Mucosa of rectum (tissue), 2 donors: ENCODE measurements around the gene PRSS1.

Experiments used
- H3K27ac ChIP-seq, 2 donors: one replicate each; pipeline ENCODE4 v1.7.0; 2013; ENCODE audit warnings: inconsistent platforms in 2 of 2, low read depth in 2 of 2, low read length in 2 of 2
- H3K27me3 ChIP-seq, 2 donors: one replicate each; pipeline ENCODE4 v1.7.0; 2013; ENCODE audit warnings: low read length in 2 of 2; ENCODE audit not compliant: control insufficient read depth in 2 of 2, insufficient read depth in 2 of 2
- H3K36me3 ChIP-seq, 2 donors: one replicate each; pipeline ENCODE4 v1.7.0; 2013; ENCODE audit warnings: low read length in 2 of 2; ENCODE audit not compliant: control insufficient read depth in 2 of 2, insufficient read depth in 2 of 2
- H3K4me1 ChIP-seq, 2 donors: one replicate each; pipeline ENCODE4 v1.7.0; 2013; ENCODE audit warnings: low read length in 2 of 2, mild to moderate bottlenecking in 1 of 2; ENCODE audit not compliant: control insufficient read depth in 2 of 2, insufficient read depth in 2 of 2
- H3K4me3 ChIP-seq, 2 donors: one replicate each; pipeline ENCODE4 v1.7.0; 2013; ENCODE audit warnings: low read length in 2 of 2
- H3K9ac ChIP-seq, 2 donors: one replicate each; pipeline ENCODE4 v1.7.0; 2013; ENCODE audit warnings: low read length in 2 of 2, low read depth in 1 of 2, mild to moderate bottlenecking in 1 of 2
- H3K9me3 ChIP-seq, 2 donors: one replicate each; pipeline ENCODE4 v1.7.0; 2013; ENCODE audit warnings: low read length in 2 of 2; ENCODE audit not compliant: control insufficient read depth in 2 of 2
- donor health status: healthy.
- donor health status: Normal muscosa, but diverticular disease.

Gene PRSS1

GRCh38 chr7:142790555-142790954 is 41.3 kb downstream of the PRSS1 start:
- no peaks in the 10 kb centered on the region for H3K4me1 ChIP-seq
- H3K27me3 ChIP-seq, result peaks cover 3 to 17% of the 10 kb centered on the region in 2 donors
- no peaks in the 10 kb centered on the region for H3K9me3 ChIP-seq
- H3K4me3 ChIP-seq, result no peak overlapping the region
- H3K9ac ChIP-seq, result no peak overlapping the region
- H3K36me3 ChIP-seq, result no peaks in the 10 kb centered on the region
- H3K27ac ChIP-seq, result no peak overlapping the region

GRCh38 chr7:142791502-142791901 is 42.2 kb downstream of the PRSS1 start:
- H3K4me3 ChIP-seq, result no peak overlapping the region
- peaks cover 9 to 26% of the 10 kb centered on the region in 2 donors for H3K27me3 ChIP-seq
- no peaks in the 10 kb centered on the region for H3K36me3 ChIP-seq
- peaks cover 0 to under 1% of the 10 kb centered on the region in 2 donors for H3K4me1 ChIP-seq
- no peak overlapping the region for H3K9ac ChIP-seq
- no peaks in the 10 kb centered on the region for H3K9me3 ChIP-seq
- no peak overlapping the region for H3K27ac ChIP-seq

- H3K4me1 ChIP-seq, result peaks cover 0 to 2% of the 10 kb centered on the region in 2 donors
- no peaks in the 10 kb centered on the region for H3K9me3 ChIP-seq
- no peak overlapping the region for H3K27ac ChIP-seq
- H3K9ac ChIP-seq, result no peak overlapping the region
- no peaks in the 10 kb centered on the region for H3K36me3 ChIP-seq
- peaks cover 12 to 28% of the 10 kb centered on the region in 2 donors for H3K27me3 ChIP-seq
- no peak overlapping the region for H3K4me3 ChIP-seq
These were observed 42.9 kb downstream of the PRSS1 start for GRCh38 chr7:142792129-142792528.

GRCh38 chr7:142792593-142792992 is 43.3 kb downstream of the PRSS1 start:
- H3K27ac ChIP-seq, result peak overlapping the region in 1 of 2 donors; percentile 27
- H3K9ac ChIP-seq, result no peak overlapping the region
- no peaks in the 10 kb centered on the region for H3K9me3 ChIP-seq
- peaks cover 0 to 4% of the 10 kb centered on the region in 2 donors for H3K4me1 ChIP-seq
- H3K27me3 ChIP-seq, result peaks cover 13 to 33% of the 10 kb centered on the region in 2 donors
- H3K4me3 ChIP-seq, result no peak overlapping the region
- H3K36me3 ChIP-seq, result no peaks in the 10 kb centered on the region

- Histone ChIP-seq H3K36me3 (no peaks in the 10 kb centered on the region), H3K9me3 (no peaks in the 10 kb centered on the region), H3K27me3 (peaks cover 16 to 38% of the 10 kb centered on the region in 2 donors), H3K9ac (no peak overlapping the region), H3K4me1 (peaks cover 0 to 4% of the 10 kb centered on the region in 2 donors), H3K4me3 (no peak overlapping the region), H3K27ac (no peak overlapping the region)
These were observed 43.9 kb downstream of the PRSS1 start for GRCh38 chr7:142793156-142793555.

GRCh38 chr7:142795339-142795863 is 46.1 kb downstream of the PRSS1 start:
- Histone ChIP-seq H3K27ac (peak overlapping the region in 1 of 2 donors; percentile 84), H3K4me1 (peaks cover 0 to 4% of the 10 kb centered on the region in 2 donors), H3K9ac (no peak overlapping the region), H3K36me3 (no peaks in the 10 kb centered on the region), H3K9me3 (no peaks in the 10 kb centered on the region), H3K4me3 (peak overlapping the region in 1 of 2 donors; percentile 54), H3K27me3 (peaks cover 24 to 51% of the 10 kb centered on the region in 2 donors)

- Histone ChIP-seq H3K9ac (peak overlapping the region; percentile 28 to 52), H3K27me3 (peaks cover 24 to 51% of the 10 kb centered on the region in 2 donors), H3K9me3 (no peaks in the 10 kb centered on the region), H3K27ac (peak overlapping the region; percentile 70 to 84), H3K4me3 (peak overlapping the region; percentile 50 to 54), H3K4me1 (peaks cover 2 to 4% of the 10 kb centered on the region in 2 donors), H3K36me3 (no peaks in the 10 kb centered on the region)
These were observed 46.8 kb downstream of the PRSS1 start for GRCh38 chr7:142796001-142796500.

- H3K27ac ChIP-seq, result peak overlapping the region; percentile 70 to 84
These were observed 47.5 kb downstream of the PRSS1 start for GRCh38 chr7:142796501-142797390.

GRCh38 chr7:142797391-142798377 is 48.4 kb downstream of the PRSS1 start:
- H3K36me3 ChIP-seq, result no peaks in the 10 kb centered on the region
- H3K9me3 ChIP-seq, result no peaks in the 10 kb centered on the region
- peaks cover 24 to 48% of the 10 kb centered on the region in 2 donors for H3K27me3 ChIP-seq
- H3K4me3 ChIP-seq, result peak overlapping the region; percentile 50 to 70
- H3K27ac ChIP-seq, result peak overlapping the region; percentile 70 to 84
- peaks cover 2 to 4% of the 10 kb centered on the region in 2 donors for H3K4me1 ChIP-seq
- peak overlapping the region; percentile 28 to 68 for H3K9ac ChIP-seq

More at GRCh38 chr7:142796501-142797390, 47.5 kb downstream of the PRSS1 start:
- Histone ChIP-seq H3K36me3 (no peaks in the 10 kb centered on the region), H3K4me3 (peak overlapping the region; percentile 50 to 70), H3K9me3 (no peaks in the 10 kb centered on the region), H3K4me1 (peaks cover 2 to 4% of the 10 kb centered on the region in 2 donors), H3K27me3 (peaks cover 24 to 51% of the 10 kb centered on the region in 2 donors), H3K9ac (peak overlapping the region; percentile 28 to 68)
